HepG2 (cell line): Measurements from ENCODE around the gene TBCCD1. TPM values are rescaled to one million over a fixed set of nuclear protein-coding genes. Genes with fewer than 3 reads are reported as not detected.
A peak's percentile ranks its signal among the peaks of the same experiment; 100 is the strongest.

Experiments
- ATAC-seq: fragments of 200-7000 bp; cut with Tn5 transposase; 3 replicates; pipeline ENCODE4 v1.9.1; 2020; ENCODE audit warnings: mild to moderate bottlenecking, moderate library complexity
- BruUV-seq: library from RNA; stranded (reverse); fragments of 400-500 nt; replicated peaks from 2 replicates; lab custom pipeline; 2021; lab: Mats Ljungman, UMichigan
- CTCF ChIA-PET: fragments of 300-600 bp; formaldehyde crosslinking; extraction: SDS; loops from one replicate; lab custom pipeline; 2021; ENCODE audit warnings: low total read pairs, inconsistent platforms, low intra/inter-chr PET ratio; lab: Yijun Ruan, JAX
- POLR2A ChIA-PET: fragments of 350-600 bp; sonication (Branson Sonifier 250); formaldehyde crosslinking; loops from one replicate; lab custom pipeline; 2020; ENCODE audit warnings: antibody characterized with exemption, inconsistent platforms; lab: Yijun Ruan, JAX
- DNase-seq: peaks from one replicate; pipeline ENCODE4 v3.0.0-alpha.2; 2015; ENCODE audit warnings: low spot score
- FAIRE-seq: peaks from 3 replicates; lab custom pipeline; 2011; peaks lifted over from hg19 to GRCh38; lab: Jason Lieb, UNC
- H2AFZ ChIP-seq: one replicate; pipeline ENCODE4 v1.6.1; 2011; ENCODE audit warnings: low read length, inconsistent platforms
- H3K27ac ChIP-seq: fragments of 300-600 bp; 3 replicates; pipeline ENCODE4 v1.8.0; 2011; ENCODE audit warnings: mixed run types, mild to moderate bottlenecking, mixed read lengths, low read length, inconsistent platforms; ENCODE audit not compliant: insufficient read depth; ENCODE audit errors: extremely low read length
- H3K27me3 ChIP-seq, 2 experiments: fragments of 200-600 bp in 1 of 2; 2 replicates in 1 of 2; 3 replicates in 1 of 2; pipeline versions ENCODE4 v1.6.0 to v1.8.0; 2011; ENCODE audit warnings: low read length in 2 of 2, mild to moderate bottlenecking in 2 of 2, moderate library complexity in 2 of 2, inconsistent platforms in 1 of 2; ENCODE audit not compliant: insufficient read depth in 2 of 2, control insufficient read depth in 1 of 2
- H3K36me3 ChIP-seq, 2 experiments: fragments of 200-600 bp in 1 of 2; replicated peaks in 1 of 2; 2 replicates in 1 of 2; 3 replicates in 1 of 2; pipeline versions ENCODE4 v1.5.1 to v1.8.0; 2011; ENCODE audit warnings: low read length in 2 of 2, inconsistent platforms in 1 of 2; ENCODE audit not compliant: insufficient read depth in 2 of 2, control insufficient read depth in 1 of 2
- H3K4me1 ChIP-seq: 2 replicates; pipeline ENCODE4 v1.5.1; 2012; ENCODE audit warnings: low read length, inconsistent platforms; ENCODE audit not compliant: insufficient read depth
- H3K4me2 ChIP-seq: 2 replicates; pipeline ENCODE4 v1.6.0; 2011; ENCODE audit warnings: low read depth, low read length, inconsistent platforms
- H3K4me3 ChIP-seq, 3 experiments: fragments of 200-600 bp in 1 of 3; sonication (generic), shearing (Covaris generic) in 1 of 3; replicated peaks in 1 of 3; 2 replicates each; pipeline ENCODE4 v1.5.1; 2011 to 2016; ENCODE audit warnings: low read length in 3 of 3, inconsistent platforms in 2 of 3, low read depth in 2 of 3, mild to moderate bottlenecking in 2 of 3, control low read depth in 1 of 3, mixed read lengths in 1 of 3; ENCODE audit not compliant: insufficient read depth in 1 of 3
- H3K79me2 ChIP-seq: one replicate; pipeline ENCODE4 v1.6.1; 2011; ENCODE audit warnings: low read length, inconsistent platforms; ENCODE audit not compliant: insufficient read depth
- H3K9ac ChIP-seq: 2 replicates; pipeline ENCODE4 v1.6.0; 2011; ENCODE audit warnings: mild to moderate bottlenecking, low read depth, low read length, inconsistent platforms; ENCODE audit not compliant: insufficient read depth
- H3K9me3 ChIP-seq: 2 replicates; pipeline ENCODE4 v1.5.1; 2012; ENCODE audit warnings: mild to moderate bottlenecking, low read length
- H4K20me1 ChIP-seq: 2 replicates; pipeline ENCODE4 v1.6.0; 2011; ENCODE audit warnings: inconsistent platforms, mild to moderate bottlenecking, low read length, moderate library complexity; ENCODE audit not compliant: insufficient read depth
- ARID3A ChIP-seq: IDR thresholded peaks from 2 replicates; pipeline ENCODE4 v1.6.1; 2012; ENCODE audit warnings: low read depth, low read length, improper control_type of control experiment
- IRF9 ChIP-seq: sonication (generic); formaldehyde crosslinking; IDR thresholded peaks from 2 replicates; pipeline ENCODE4 v1.8.0; 2022; ENCODE audit warnings: missing genetic modification reagents, mild to moderate bottlenecking, borderline replicate concordance
- KDM5A ChIP-seq: fragments of 200-600 bp; sonication (generic); IDR thresholded peaks from 2 replicates; pipeline ENCODE4 v1.7.0; 2018; ENCODE audit warnings: antibody characterized with exemption, mild to moderate bottlenecking, low read length, borderline replicate concordance
- SMYD3 ChIP-seq: sonication (generic); formaldehyde crosslinking; IDR thresholded peaks from 2 replicates; pipeline ENCODE4 v1.8.1; 2023; ENCODE audit warnings: mild to moderate bottlenecking, missing genetic modification reagents
- ZNF354B ChIP-seq: sonication (generic); formaldehyde crosslinking; IDR thresholded peaks from 2 replicates; pipeline ENCODE4 v1.8.0; 2022; ENCODE audit warnings: mild to moderate bottlenecking, missing genetic modification reagents
- ZSCAN20 ChIP-seq: sonication (generic); formaldehyde crosslinking; IDR thresholded peaks from 2 replicates; pipeline ENCODE4 v1.4.0; 2020; ENCODE audit warnings: missing genetic modification reagents, mild to moderate bottlenecking, borderline replicate concordance
- WGBS: methylation state at CpG from one replicate; pipeline ENCODE4 v1.1.6; 2017; ENCODE audit warnings: low lambda C conversion rate; 5-methylcytosine and 5-hydroxymethylcytosine counted together
- in situ Hi-C: cut with HindIII; loops from 2 replicates; pipeline ENCODE4 v1.10.0; 2017; ENCODE audit warnings: low pct_unique_long_range_greater_than_20kb; ENCODE audit not compliant: extremely low pct_ligation_motif_present
- intact Hi-C: fragments of 100-400 bp; cut with micrococcal nuclease; formaldehyde crosslinking; loops from one replicate; pipeline ENCODE4 v1.10.0; 2022; ENCODE audit not compliant: unreplicated experiment
- polyA plus RNA-seq, 8 experiments: library from polyadenylated mRNA; depleted of rRNA in 3 of 8; stranded (reverse) in 7 of 8; unstranded in 1 of 8; fragments of >200 nt; fragmentation: Illumina TruSeq in 4 of 8; extraction: Trizol in 4 of 8; gene quantifications; 2 replicates each; pipeline versions ENCODE4 v1.2.1 to v1.2.3, GENCODE V29; 2011 to 2016; ENCODE audit warnings: low read depth in 4 of 8, missing spikeins in 1 of 8, mixed read lengths in 1 of 8; ENCODE audit not compliant: insufficient read depth in 1 of 8
- total RNA-seq, 5 experiments: library from RNA; depleted of rRNA; stranded (reverse); fragments of >200 nt; fragmentation: Illumina TruSeq; extraction: Trizol; gene quantifications; 2 replicates each; pipeline ENCODE4 v1.2.3, GENCODE V29; 2016; ENCODE audit warnings: low read depth in 1 of 5

TBCCD1 gene
- total and polyA plus RNA-seq, 2 of the 13 experiments (the other 11 are each of a cell fraction or from before 2014, with no cell fraction given) = 13.6 to 16.2 TPM

GRCh38 chr3:186570941-186571643 lies 4.0 kb upstream of the TBCCD1 start:
- POLR2A ChIA-PET = interaction anchor here (0.8 to 6.5 kb wide), 18 partner anchors 8 to 633 kb away, joined by 3 to 111 read pairs (median 6); partner anchors contain the start of genes AHSG, EIF4A2, ETV5 and TRA2B
- peak overlapping the region; percentile 100 for H3K4me2 ChIP-seq
- H3K27me3 ChIP-seq = no peaks in the 10 kb centered on the region; a peak in 1 of 5 replicates
- CTCF ChIA-PET = no interaction called here
- H3K79me2 ChIP-seq = peaks cover 55% of the 10 kb centered on the region
- intact Hi-C loops = loop anchor here (2.0 kb wide), 1 partner anchor 42 kb away; the partner anchor contains the start of gene AHSG
- peak overlapping the region; percentile 94 for H3K9ac ChIP-seq
- TF ChIP-seq KDM5A (peak; percentile 18; the same call in 1 of the 2 replicates), ZNF354B (CRISPR knock-in tag) (no peak), IRF9 (CRISPR knock-in tag) (no peak), SMYD3 (CRISPR knock-in tag) (no peak), ZSCAN20 (CRISPR knock-in tag) (no peak), ARID3A (no peak)
- no peak for DNase-seq
- H3K4me3 ChIP-seq = peak overlapping the region; percentile 86 to 100 (median 93)
- BruUV-seq = TSS peak; percentile 47
- FAIRE-seq = no peak
- 3% methylated on average over 21 of the region's 21 CpGs for WGBS
- H4K20me1 ChIP-seq = no peaks in the 10 kb centered on the region
- peaks cover 8 to 35% of the 10 kb centered on the region in 2 experiments for H3K36me3 ChIP-seq
- H3K9me3 ChIP-seq = no peaks in the 10 kb centered on the region
- no peak overlapping the region for H2AFZ ChIP-seq
- no peak for ATAC-seq
- in situ Hi-C loops = no loop called here
- H3K27ac ChIP-seq = peak overlapping the region; percentile 86
- H3K4me1 ChIP-seq = peaks cover 54% of the 10 kb centered on the region
